Left lobe of liver (tissue), 2 donors: ENCODE measurements around the gene DPP9. TPM values are rescaled to one million over a fixed set of nuclear protein-coding genes. Genes with fewer than 3 reads are reported as not detected.

Source experiments
- ATAC-seq: fragments of 200-7000 bp; cut with Tn5 transposase; one replicate; pipeline ENCODE4 v1.9.1; 2020; ENCODE audit warnings: mild to moderate bottlenecking, moderate library complexity
- DNase-seq: peaks from one replicate; pipeline ENCODE4 v3.0.0-alpha.2; 2020; ENCODE audit warnings: low spot score
- total RNA-seq: library from RNA; stranded (reverse); gene quantifications from one replicate; pipeline ENCODE4 v1.2.1, GENCODE V29; 2021
- donor health status: DM: no; HTN: no; CAD: no; lungs with moderate emphysema.
- donor health status: DM: no; HTN: yes; CAD: no.

DPP9 gene
- total RNA-seq, 1 donor from 2014 or later, result 61.3 TPM

- no peak for DNase-seq
- ATAC-seq, result no peak
Measured at GRCh38 chr19:4712771-4713170, 10.9 kb downstream of the DPP9 start.

- ATAC-seq, result no peak
Measured at GRCh38 chr19:4711211-4711610, 12.4 kb downstream of the DPP9 start.

GRCh38 chr19:4710281-4710600 is 13.4 kb downstream of the DPP9 start:
- DNase-seq (no peak), ATAC-seq (no peak)

More at GRCh38 chr19:4711211-4711610, 12.4 kb downstream of the DPP9 start:
- no peak for DNase-seq

GRCh38 chr19:4709440-4710280 is 14.0 kb downstream of the DPP9 start:
- DNase-seq (peak; percentile 91), ATAC-seq (peak; percentile 50)

- DNase-seq (peak; percentile 91), ATAC-seq (peak; percentile 56)
Measured at GRCh38 chr19:4707956-4708650, 15.5 kb downstream of the DPP9 start.

GRCh38 chr19:4707322-4707721 is 16.3 kb downstream of the DPP9 start:
- DNase-seq, result no peak
- no peak for ATAC-seq

- peak; percentile 72 for DNase-seq
- ATAC-seq, result peak; percentile 28
Measured at GRCh38 chr19:4705413-4706131, 18.1 kb downstream of the DPP9 start.

GRCh38 chr19:4704317-4704673 is 19.3 kb downstream of the DPP9 start:
- DNase-seq (no peak), ATAC-seq (no peak)

GRCh38 chr19:4703671-4704316 is 19.8 kb downstream of the DPP9 start:
- ATAC-seq (no peak), DNase-seq (no peak)

- ATAC-seq (no peak), DNase-seq (no peak)
Measured at GRCh38 chr19:4702764-4703163, 20.9 kb downstream of the DPP9 start.

- DNase-seq (no peak), ATAC-seq (no peak)
Measured at GRCh38 chr19:4701557-4701956, 22.1 kb downstream of the DPP9 start.

GRCh38 chr19:4700693-4700970 is 23.0 kb downstream of the DPP9 start:
- DNase-seq (no peak), ATAC-seq (no peak)

- DNase-seq (no peak), ATAC-seq (no peak)
Measured at GRCh38 chr19:4699826-4700692, 23.6 kb downstream of the DPP9 start.

GRCh38 chr19:4697304-4697703 is 26.3 kb downstream of the DPP9 start:
- no peak for DNase-seq
- peak; percentile 1 for ATAC-seq

- peak; percentile 86 for DNase-seq
- ATAC-seq, result peak; percentile 52
Measured at GRCh38 chr19:4695224-4695731, 28.4 kb downstream of the DPP9 start.

GRCh38 chr19:4694211-4694987 is 29.2 kb downstream of the DPP9 start:
- DNase-seq, result peak; percentile 97
- ATAC-seq, result peak; percentile 76

GRCh38 chr19:4693471-4694121 is 30.0 kb downstream of the DPP9 start:
- DNase-seq (no peak), ATAC-seq (no peak)

GRCh38 chr19:4693078-4693350 is 30.6 kb downstream of the DPP9 start:
- DNase-seq (no peak), ATAC-seq (no peak)
